Eye (tissue), 1 donor: ENCODE data around the gene ANO10.
"Not testable (repeated sequence)": the region's sequence is repeated elsewhere in the genome, so short reads cannot be mapped to it uniquely, and the experiment has no call there.

Source experiments
- DNase-seq: peaks from one replicate; pipeline ENCODE4 v3.0.0-alpha.2; 2015

ANO10 gene

GRCh38 chr3:43515970-43516635 is 105.7 kb downstream of the ANO10 start:
- no peak for DNase-seq

DNA sequence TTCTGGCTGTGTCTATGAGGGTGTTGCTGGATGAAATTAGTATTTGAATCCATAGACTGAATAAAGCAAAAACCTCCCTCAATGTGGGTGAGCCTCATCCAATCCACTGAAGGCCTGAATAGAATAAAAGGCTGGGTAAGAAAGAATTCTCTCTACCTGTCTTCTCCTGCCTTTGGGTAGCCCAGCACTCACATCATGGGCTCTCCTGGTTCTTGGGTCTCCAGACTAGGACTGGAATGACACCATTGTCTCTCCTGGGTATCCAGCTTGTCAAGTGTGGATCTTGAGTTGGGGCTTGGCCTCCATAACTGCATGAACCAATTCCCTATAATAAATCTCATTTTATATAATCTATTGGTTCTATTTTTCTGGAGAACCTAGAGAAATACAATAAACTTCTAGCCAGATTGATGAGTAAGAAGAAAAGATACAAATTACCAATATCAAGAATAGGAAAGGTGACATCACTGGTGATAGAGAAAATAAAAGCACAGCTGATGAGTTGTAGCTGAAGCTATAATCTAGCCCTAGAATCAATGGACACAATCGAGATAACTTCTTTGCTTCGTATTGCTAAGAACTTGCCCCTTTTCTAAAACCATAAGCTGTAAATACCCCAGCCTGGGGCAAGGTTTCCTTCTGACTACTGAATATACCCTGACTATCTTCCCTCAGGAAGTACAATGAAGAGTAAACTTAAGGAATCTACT is 106.4 kb downstream of the ANO10 start:
- no peak for DNase-seq

GRCh38 chr3:43512754-43513404 is 108.9 kb downstream of the ANO10 start:
- no peak for DNase-seq

GRCh38 chr3:43506644-43507043 is 115.2 kb downstream of the ANO10 start:
- DNase-seq = no peak

GRCh38 chr3:43505351-43505750 is 116.5 kb downstream of the ANO10 start:
- DNase-seq = no peak

- peak; percentile 57 for DNase-seq
Measured at GRCh38 chr3:43503067-43503728, 118.6 kb downstream of the ANO10 start.

GRCh38 chr3:43499256-43499655 is 122.6 kb downstream of the ANO10 start:
- no peak for DNase-seq

- DNase-seq = no peak
Measured at GRCh38 chr3:43497905-43498365, 123.9 kb downstream of the ANO10 start.

- DNase-seq = no peak
Measured at GRCh38 chr3:43497422-43497821, 124.4 kb downstream of the ANO10 start.

DNA sequence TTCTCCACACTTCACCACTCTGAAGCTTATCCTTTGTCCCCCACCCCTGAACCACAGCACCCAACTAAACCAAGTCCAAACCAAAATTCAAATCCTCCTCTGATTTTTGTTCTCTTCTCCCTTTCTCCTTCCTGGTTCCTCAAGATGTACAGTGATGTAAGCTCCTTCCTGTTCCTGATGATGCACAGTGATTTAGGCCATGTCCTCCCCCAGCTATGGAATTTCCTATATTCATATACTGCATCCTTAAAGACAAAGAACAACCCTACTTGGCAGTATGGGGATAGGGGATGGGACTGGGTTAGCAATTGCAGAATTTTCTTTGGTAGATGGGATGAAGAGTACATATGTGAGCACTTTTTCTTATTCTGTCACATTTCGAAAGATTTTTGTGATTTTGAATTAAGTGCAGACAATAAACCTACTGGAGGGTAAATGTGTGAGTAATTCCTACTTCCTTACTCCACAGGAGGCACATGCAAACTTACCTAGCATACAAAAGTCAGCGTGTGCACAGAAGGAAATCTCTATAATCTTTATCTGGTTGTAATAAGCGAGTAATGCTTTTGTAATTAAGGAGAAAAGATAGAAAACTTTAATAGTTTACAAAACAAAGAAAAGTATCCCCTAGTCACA is 125.0 kb downstream of the ANO10 start:
- no peak for DNase-seq

GRCh38 chr3:43492932-43493331 is 128.9 kb downstream of the ANO10 start:
- DNase-seq = not testable (repeated sequence)

- not testable (repeated sequence) for DNase-seq
Measured at GRCh38 chr3:43491807-43492206, 130.0 kb downstream of the ANO10 start.

- no peak for DNase-seq
Measured at GRCh38 chr3:43490640-43491185, 131.1 kb downstream of the ANO10 start.

GRCh38 chr3:43489930-43490329 is 131.9 kb downstream of the ANO10 start:
- no peak for DNase-seq

GRCh38 chr3:43485931-43486330 is 135.9 kb downstream of the ANO10 start:
- DNase-seq = no peak

GRCh38 chr3:43484926-43485488 is 136.8 kb downstream of the ANO10 start:
- DNase-seq = no peak

GRCh38 chr3:43481375-43481774 is 140.4 kb downstream of the ANO10 start:
- DNase-seq = no peak

- peak; percentile 38 for DNase-seq
Measured at GRCh38 chr3:43478839-43479238, 143.0 kb downstream of the ANO10 start.

DNA sequence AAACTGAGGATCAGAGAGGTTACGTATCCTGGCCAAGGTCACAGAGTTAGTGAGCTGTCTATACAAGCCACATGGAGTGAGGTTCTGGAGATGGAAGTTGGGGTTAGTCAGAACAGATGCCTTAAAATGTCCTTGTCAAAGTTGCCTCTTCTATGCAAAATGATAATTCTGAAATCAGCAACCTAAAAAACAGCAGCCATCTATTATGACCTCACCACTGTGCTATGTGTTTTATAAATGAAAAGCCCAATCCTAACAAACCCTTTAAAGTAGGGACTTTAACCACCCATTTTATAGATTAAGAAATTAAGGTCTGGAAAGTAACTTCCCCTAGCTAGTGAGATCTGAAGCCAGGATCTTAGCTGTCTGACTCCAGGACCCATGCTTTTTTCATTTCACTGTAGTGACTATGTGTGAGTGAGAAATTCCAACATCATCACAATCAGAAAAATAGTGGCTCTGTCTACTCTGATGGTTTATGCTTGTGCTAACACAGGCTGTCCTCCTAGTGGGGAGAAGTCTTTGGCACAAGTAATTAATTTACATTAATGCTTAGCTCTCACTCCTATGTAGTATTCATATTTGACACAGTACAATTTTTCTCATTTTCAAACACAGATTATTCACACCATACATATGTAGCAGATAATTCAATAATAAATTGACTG is 143.6 kb downstream of the ANO10 start:
- DNase-seq = peak; percentile 14

DNA sequence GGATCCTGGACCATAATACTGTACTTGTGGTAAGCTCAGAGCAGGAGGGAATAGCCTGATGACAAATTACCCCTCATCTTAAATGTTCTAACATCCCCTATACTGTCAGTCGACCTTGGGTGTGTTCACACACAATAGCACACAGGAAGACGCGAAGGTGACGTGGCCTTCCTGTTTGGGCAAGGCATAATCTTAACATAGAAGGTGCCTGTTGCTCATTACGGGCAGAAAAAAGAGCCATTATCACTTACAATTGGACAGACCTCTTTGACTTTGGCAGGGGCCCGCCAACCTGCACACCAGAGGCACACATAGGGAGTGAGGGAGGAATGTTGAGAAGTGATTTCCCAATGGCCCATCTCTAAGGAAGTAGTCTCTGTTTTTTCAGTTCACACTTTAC is 144.2 kb downstream of the ANO10 start:
- DNase-seq = no peak

- no peak for DNase-seq
Measured at GRCh38 chr3:43473737-43474136, 148.1 kb downstream of the ANO10 start.

DNA sequence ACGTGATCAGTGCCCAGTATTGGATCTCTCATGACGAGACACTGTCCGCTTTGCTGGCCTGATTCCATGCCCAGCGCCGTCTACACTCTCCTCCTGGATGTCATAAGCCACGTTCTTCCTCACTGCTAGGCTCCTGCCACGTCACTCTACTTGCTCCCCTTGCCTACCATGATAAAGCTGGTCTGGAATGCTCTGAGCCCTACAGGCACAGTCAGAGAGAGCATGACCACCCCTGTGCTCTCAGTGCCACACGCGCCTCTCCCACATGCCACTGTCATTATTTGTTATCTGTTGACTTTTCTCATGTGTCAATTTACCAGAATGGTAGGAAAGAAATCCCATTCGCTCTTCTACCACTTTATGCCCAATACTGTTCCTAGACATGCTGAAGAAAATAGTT is 148.6 kb downstream of the ANO10 start:
- no peak for DNase-seq
